ENCODE results near the gene NOL11. TPM values are rescaled to one million over a fixed set of nuclear protein-coding genes. Genes with fewer than 3 reads are reported as not detected.

The NOL11 gene
- total and polyA plus RNA-seq, 2 of the 8 experiments (the other 6 are each of a cell fraction or from before 2014, with no cell fraction given) = 58.0 to 97.2 TPM

GRCh38 chr17:67725807-67726206 is 8.1 kb downstream of the NOL11 start:
- Histone ChIP-seq H3K4me2 (ENCODE audit: insufficient read depth in 1 of 2, low read depth in 2 of 2, low read length in 2 of 2) (no peak overlapping the region), H3K9ac (replicated peaks in 1 of 4; ENCODE audit: extremely low read depth in 1 of 4, low read depth in 3 of 4, low read length in 3 of 4) (no peak overlapping the region), H2BK15ac (ENCODE audit: low read length) (no peak overlapping the region), H4K91ac (replicated peaks; ENCODE audit: insufficient read length, low read length) (no peak overlapping the region), H3K79me1 (ENCODE audit: low read depth, low read length) (no peaks in the 10 kb centered on the region; the same call in 1 of the 2 replicates), H3K79me2 (ENCODE audit: control insufficient read depth in 1 of 2, insufficient read depth in 2 of 2, low read length in 2 of 2) (peaks cover 0 to 4% of the 10 kb centered on the region in 2 experiments; a peak in 2 of 4 replicates), H3K27ac (ENCODE audit: low read depth, low read length) (no peak overlapping the region), H3K23ac (ENCODE audit: insufficient read length) (no peak overlapping the region), H2BK20ac (ENCODE audit: low read length) (no peak overlapping the region), H2BK5ac (ENCODE audit: low read depth, low read length) (no peak overlapping the region), H2BK12ac (ENCODE audit: low read depth, low read length) (no peak overlapping the region), H3K9me3 (ENCODE audit: insufficient read depth in 2 of 2, low read depth in 1 of 2, low read length in 1 of 2) (peaks cover 0 to 3% of the 10 kb centered on the region in 2 experiments; a peak in 1 of 4 replicates), H3K56ac (replicated peaks; ENCODE audit: insufficient read length, low read depth, low read length) (no peak overlapping the region), H3K14ac (ENCODE audit: insufficient read length) (no peak overlapping the region), H4K20me1 (replicated peaks in 1 of 2; ENCODE audit: control insufficient read depth in 1 of 2, insufficient read depth in 2 of 2, low read length in 2 of 2) (no peaks in the 10 kb centered on the region), H3K4ac (replicated peaks; ENCODE audit: insufficient read length, low read depth, low read length) (no peak overlapping the region), H3K36me3 (ENCODE audit: control insufficient read depth in 2 of 4, insufficient read depth in 4 of 4, low read length in 3 of 4) (peaks cover 32 to 96% (median 76%) of the 10 kb centered on the region in 4 experiments), H3K4me1 (replicated peaks in 1 of 4; ENCODE audit: control insufficient read depth in 3 of 4, insufficient read depth in 4 of 4, low read length in 3 of 4) (no peaks in the 10 kb centered on the region), H2AK5ac (ENCODE audit: low read depth, low read length) (no peak overlapping the region), H3K27me3 (replicated peaks in 1 of 4; ENCODE audit: control insufficient read depth in 3 of 4, extremely low read depth in 1 of 4, insufficient read depth in 3 of 4, low read length in 3 of 4) (no peaks in the 10 kb centered on the region), H2BK120ac (replicated peaks; ENCODE audit: low read depth, low read length) (no peak overlapping the region), H3K4me3 (ENCODE audit: extremely low read depth in 1 of 4, insufficient read depth in 2 of 4, low read depth in 3 of 4, low read length in 4 of 4) (no peak overlapping the region), H3K23me2 (ENCODE audit: low read depth, low read length) (no peaks in the 10 kb centered on the region), H2AFZ (ENCODE audit: low read length) (no peak overlapping the region), H4K8ac (ENCODE audit: extremely low read depth, insufficient read depth, low read length) (no peak overlapping the region), H3K18ac (ENCODE audit: extremely low read depth, low read length) (no peak overlapping the region), H4K5ac (ENCODE audit: insufficient read length, low read depth, low read length) (no peak overlapping the region)
- WGBS, 2 experiments (ENCODE audit: extremely low coverage in 1 of 2, insufficient coverage in 1 of 2, insufficient read length in 1 of 2, insufficient replicate concordance in 2 of 2, low coverage in 1 of 2, low lambda C conversion rate in 2 of 2, missing lambda C conversion rate in 1 of 2) = 97% methylated on average over 4 of the region's 4 CpGs; no CpG with 5 or more reads in 1 of the 2 experiments
- TF ChIP-seq POLR2A (IDR thresholded peaks at IDR 0.05; ENCODE audit: control extremely low read depth in 1 of 2, low read depth in 2 of 2, low read length in 2 of 2) (no peak), RBBP5 (IDR thresholded peaks at IDR 0.05; ENCODE audit: borderline replicate concordance, low read depth, low read length) (no peak), NRF1 (IDR thresholded peaks at IDR 0.05; ENCODE audit: low read depth, low read length) (no peak), HDAC6 (IDR thresholded peaks at IDR 0.05; ENCODE audit: low read depth, low read length) (no peak), ATF3 (IDR thresholded peaks at IDR 0.05; ENCODE audit: insufficient read depth, low read depth, low read length) (no peak), KDM5A (IDR thresholded peaks at IDR 0.05; ENCODE audit: low read length) (no peak), BACH1 (IDR thresholded peaks at IDR 0.05; ENCODE audit: low read length) (no peak), RNF2 (IDR thresholded peaks at IDR 0.05; ENCODE audit: borderline replicate concordance, low read depth, low read length, missing control alignments, poor library complexity, severe bottlenecking) (no peak), NANOG (IDR thresholded peaks at IDR 0.05; ENCODE audit: insufficient read depth, low read depth, low read length, poor library complexity, severe bottlenecking) (no peak), ATF2 (IDR thresholded peaks at IDR 0.05; ENCODE audit: low read length) (no peak), BCL11A (IDR thresholded peaks at IDR 0.05; ENCODE audit: low read depth in 2 of 2, low read length in 2 of 2) (no peak)
- ChIA-PET POLR2A (ENCODE audit: partially characterized antibody) (interaction anchor here (0.6 to 1.8 kb wide), 5 partner anchors 11 to 313 kb away, joined by 3 to 8 read pairs (median 4); no protein-coding TSS in a partner anchor), CTCF (ENCODE audit: partially characterized antibody) (interaction anchor here (1.5 kb wide), 1 partner anchor 9 kb away, joined by 3 read pairs; no protein-coding TSS in a partner anchor)
- FAIRE-seq = no peak
- no peak for DNase-seq (ENCODE audit: low read depth in 1 of 2, low spot score in 2 of 2)
